OCI-LY1 (cell line): ENCODE data around the gene TXNDC16.

ENCODE experiments used
- CTCF ChIP-seq: fragments of 200-600 bp; sonication (generic), shearing (Covaris generic); IDR thresholded peaks from 2 replicates; pipeline ENCODE4 v1.5.1; 2017; ENCODE audit warnings: mild to moderate bottlenecking, antibody characterized with exemption, low read length, moderate library complexity, mixed read lengths
- EZH2 ChIP-seq: fragments of 200-600 bp; sonication (generic), shearing (Covaris generic); IDR thresholded peaks from 2 replicates; pipeline ENCODE4 v1.8.0; 2017; ENCODE audit warnings: borderline replicate concordance, mixed run types, mild to moderate bottlenecking, antibody characterized with exemption, low read length, moderate library complexity, mixed read lengths

DNA sequence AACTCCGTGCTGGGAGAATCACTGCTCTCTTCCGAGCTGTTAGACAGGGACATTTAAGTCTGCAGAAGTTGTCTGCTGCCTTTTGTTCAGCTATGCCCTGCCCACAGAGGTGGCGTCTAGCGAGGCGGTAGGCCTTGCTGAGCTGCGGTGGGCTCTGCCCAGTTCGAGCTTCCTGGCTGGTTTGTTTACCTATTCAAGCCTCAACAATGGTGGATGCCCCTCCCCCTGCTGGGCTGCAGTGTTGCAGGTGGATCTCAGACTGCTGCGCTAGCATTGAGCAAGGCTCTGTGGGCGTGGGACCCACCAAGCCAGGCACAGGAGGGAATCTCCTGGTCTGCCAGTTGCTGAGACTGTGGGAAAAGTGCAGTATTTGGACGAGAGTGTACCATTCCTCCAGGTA is 44.0 kb upstream of the TXNDC16 start:
- TF ChIP-seq CTCF (no peak), EZH2 (no peak)
